Adrenal gland (tissue), 5 donors: ENCODE data around the gene ZNF816.

Source experiments
- POLR2A ChIP-seq, 2 donors: fragments of 450-650 bp; IDR thresholded peaks; one replicate each; pipeline ENCODE4 v1.6.1; 2017; ENCODE audit warnings: antibody characterized with exemption in 2 of 2, mild to moderate bottlenecking in 2 of 2, moderate library complexity in 1 of 2
- TF ChIP-seq, protein P1 (sequence below), 6 experiments: fragments of 450-650 bp in 4 of 6; fragments of 200-600 bp in 2 of 6; sonication (generic) in 1 of 6; IDR thresholded peaks; 1 replicate in 5 of 6; 2 replicates in 1 of 6; pipeline versions ENCODE4 v1.5.1 to v1.8.0; 2016 to 2021; ENCODE audit warnings: antibody characterized with exemption in 6 of 6, mild to moderate bottlenecking in 2 of 6, moderate library complexity in 1 of 6
- donor health status: DM: no; HTN: no; CAD: no.

DNA sequence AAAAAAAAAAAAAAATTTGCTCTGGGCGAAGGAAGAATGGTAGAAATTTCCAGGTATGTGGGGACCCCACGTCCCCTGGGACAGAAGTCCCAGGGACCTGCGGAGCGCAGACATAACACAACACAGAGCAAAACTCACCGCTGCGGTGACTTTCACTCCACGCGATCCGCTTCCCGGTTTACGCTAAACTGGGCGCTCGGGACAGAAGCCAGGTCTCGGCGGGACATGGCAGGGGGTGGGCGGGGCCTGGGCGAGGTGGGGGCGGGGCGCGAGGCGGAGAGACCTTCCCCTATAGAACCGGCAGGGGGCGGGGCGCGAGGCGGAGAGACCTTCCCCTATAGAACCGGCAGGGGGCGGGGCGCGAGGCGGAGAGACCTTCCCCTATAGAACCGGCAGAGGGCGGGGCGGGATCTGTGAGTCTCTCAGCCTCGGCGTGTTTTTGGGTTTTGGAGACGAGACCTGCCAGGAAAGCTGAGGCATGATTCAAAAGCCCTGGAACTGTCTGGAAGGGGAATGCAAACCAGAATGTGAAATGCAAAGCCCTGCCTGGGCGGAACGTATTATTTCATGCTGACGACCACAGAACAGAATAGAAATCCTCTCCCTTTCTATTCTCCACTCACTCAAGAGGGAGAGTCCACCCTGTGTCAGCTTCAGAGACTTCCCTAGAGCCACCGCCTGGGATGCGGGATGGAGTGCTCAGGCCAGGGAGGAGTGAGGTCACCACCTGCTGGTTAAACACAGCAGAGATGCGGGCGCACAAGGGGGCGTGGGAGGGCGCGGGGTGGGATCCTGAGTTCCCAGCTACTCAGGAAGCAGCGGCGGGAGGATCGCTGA lies 30.9 kb upstream of the ZNF816 start:
- peak in 1 of 2 donors; percentile 17 for TF ChIP-seq POLR2A (IDR thresholded peaks at IDR 0.05)
- TF ChIP-seq, protein P1, sequence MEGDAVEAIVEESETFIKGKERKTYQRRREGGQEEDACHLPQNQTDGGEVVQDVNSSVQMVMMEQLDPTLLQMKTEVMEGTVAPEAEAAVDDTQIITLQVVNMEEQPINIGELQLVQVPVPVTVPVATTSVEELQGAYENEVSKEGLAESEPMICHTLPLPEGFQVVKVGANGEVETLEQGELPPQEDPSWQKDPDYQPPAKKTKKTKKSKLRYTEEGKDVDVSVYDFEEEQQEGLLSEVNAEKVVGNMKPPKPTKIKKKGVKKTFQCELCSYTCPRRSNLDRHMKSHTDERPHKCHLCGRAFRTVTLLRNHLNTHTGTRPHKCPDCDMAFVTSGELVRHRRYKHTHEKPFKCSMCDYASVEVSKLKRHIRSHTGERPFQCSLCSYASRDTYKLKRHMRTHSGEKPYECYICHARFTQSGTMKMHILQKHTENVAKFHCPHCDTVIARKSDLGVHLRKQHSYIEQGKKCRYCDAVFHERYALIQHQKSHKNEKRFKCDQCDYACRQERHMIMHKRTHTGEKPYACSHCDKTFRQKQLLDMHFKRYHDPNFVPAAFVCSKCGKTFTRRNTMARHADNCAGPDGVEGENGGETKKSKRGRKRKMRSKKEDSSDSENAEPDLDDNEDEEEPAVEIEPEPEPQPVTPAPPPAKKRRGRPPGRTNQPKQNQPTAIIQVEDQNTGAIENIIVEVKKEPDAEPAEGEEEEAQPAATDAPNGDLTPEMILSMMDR (IDR thresholded peaks at IDR 0.05): peak; percentile 22 to 50 (median 44)
